ENCODE results near the gene ANO7.
A peak's percentile ranks its signal among the peaks of the same experiment; 100 is the strongest.

The ANO7 gene

DNA sequence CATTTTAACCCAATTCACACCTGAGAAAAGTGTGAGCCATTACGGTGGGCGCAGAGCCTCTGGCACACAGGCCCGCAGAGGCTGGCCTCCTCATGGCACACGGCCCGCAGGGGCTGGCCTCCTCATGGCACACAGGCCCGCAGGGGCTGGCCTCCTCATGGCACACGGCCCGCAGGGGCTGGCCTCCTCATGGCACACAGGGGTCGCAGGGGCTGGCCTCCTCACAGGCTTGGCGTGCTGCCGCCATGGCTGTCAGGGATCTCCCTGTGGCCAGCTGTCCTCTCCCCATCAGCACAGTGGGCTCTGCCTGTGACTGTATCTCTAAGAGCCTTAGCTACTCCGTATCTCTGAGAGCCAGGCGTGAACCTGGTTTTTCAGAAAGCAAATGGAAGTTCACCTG, 24.6 kb downstream of the ANO7 start:
- DNase-seq = no peak

DNA sequence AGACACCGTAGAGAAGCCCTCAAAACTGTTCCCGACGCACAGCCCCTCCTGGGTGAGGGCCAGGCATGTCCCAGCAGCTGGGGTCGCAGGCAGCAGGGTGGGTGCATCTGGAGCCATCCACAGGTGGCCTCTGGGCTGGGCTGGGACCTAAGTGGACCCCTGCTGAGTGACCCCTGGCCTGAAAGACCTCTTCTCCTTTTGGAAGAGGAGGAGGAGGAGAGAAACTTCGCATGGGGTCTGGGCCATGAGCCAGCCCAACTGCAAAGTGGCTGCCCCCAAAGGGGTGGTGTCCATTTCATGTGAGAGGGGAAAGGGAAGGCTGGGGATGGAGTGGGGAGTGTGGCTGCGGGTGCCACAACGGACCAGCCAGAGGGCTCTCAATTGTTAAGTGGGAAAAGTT, 25.1 kb downstream of the ANO7 start:
- DNase-seq = no peak

DNA sequence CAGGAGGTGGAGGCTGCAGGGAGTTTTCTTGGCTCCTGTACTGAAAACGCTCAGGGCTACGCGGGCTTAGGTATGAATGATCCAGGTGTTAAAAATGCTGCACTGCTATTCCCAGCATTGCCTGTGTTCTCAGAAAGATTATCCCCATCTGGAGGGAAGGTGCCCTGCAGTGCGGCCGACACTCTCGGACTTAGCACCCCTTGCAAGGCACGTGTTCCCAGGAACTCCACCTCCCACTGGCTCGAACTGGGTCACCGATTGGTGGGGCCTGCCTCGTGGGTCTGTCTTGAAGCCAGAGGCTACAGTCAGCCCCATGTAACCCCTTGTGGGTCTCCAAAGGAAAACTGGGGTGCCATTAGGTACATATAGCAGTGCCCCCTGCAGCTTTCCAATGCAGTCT, 25.7 kb downstream of the ANO7 start:
- no peak for DNase-seq

DNA sequence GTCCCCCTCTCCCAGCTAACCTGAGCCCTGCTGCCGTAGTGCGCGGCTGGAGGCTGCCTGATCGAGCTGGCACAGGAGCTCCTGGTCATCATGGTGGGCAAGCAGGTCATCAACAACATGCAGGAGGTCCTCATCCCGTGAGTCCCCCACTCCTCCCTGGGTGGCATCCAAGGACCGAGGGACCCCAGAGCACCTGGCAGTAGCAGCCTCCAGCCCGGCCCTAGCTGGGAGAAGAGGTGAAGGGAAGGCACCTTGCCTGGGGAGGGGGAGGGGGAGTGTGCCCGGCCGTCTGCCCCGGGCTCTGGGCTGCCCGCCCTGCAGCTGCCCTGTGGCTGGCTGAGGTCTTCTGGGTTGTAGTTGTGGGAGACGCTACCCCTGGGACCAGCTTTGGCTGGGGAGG, 26.3 kb downstream of the ANO7 start:
- DNase-seq = no peak

DNA sequence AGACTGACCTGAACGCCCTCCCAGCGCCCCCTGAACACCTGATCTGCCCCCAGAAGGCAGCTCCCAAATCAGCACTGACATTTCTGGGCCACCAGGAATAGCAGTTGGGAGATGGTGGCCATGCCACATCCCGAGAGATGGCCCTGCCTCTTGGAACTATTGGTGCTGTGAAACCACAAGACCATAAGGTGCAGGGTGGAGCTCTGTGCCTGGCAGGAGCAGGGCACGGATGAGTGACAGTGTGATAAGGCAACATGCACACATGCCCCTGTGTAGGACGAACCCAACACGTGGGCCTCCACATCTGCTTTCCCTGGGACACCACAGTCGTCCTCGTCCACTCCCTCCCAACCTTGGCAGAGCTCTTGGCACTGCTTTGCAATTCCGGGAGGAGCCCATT, 26.9 kb downstream of the ANO7 start:
- DNase-seq = no peak

DNA sequence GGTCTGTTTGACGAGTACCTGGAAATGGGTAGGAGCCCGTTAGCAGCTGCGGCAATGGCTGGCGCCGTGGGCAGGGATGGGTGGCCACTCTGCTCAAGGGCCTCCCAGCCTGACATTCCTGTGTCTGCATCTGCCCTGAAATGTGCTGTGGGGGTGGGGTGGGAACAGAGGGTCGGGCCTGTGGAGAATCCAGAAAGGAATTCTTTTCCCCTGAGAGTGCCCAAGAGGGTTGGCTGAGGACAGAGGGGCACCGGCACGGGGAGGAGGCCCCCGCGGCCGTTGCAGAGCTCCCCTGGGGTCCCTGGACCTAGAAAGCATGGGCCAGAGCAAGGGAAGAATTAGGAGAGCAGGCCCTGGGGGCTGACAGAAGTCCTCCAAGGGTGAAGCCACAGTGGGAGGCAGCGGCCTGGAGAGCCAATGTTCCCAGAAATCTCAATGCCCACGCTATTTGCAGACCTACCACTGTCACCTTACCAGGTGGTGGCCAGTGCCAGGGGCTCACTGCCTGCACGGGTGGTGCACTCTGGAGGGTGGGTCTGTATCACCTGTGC, 27.8 kb downstream of the ANO7 start:
- peak; percentile 48 for DNase-seq

DNA sequence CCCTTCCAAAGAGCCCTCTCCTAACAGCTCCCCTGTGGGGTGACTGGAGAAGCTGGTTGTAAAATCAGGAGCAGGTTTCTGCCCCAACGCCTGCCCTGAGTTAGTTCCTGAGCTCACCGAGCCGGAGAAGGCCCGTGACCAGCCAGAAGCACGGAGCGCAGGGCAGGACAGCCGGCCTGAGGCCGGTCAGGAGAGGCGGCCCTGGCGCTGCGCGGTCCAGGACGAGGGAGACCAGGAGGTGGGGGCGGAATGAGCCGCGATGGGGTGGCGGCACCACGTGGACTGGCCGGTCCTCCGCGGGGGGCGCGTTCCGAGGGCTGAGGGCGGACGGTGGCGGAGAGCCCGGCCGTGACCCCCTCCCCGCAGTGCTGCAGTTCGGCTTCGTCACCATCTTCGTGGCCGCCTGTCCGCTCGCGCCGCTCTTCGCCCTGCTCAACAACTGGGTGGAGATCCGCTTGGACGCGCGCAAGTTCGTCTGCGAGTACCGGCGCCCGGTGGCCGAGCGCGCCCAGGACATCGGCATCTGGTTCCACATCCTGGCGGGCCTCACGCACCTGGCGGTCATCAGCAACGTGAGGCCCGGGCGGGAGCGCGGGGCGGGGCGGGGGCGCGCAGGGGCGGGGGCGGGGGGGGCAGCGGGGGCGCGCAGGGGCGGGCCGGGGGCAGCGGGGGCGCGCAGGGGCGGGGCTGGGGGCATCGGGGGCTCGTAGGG, 29.0 kb downstream of the ANO7 start:
- DNase-seq = peak; percentile 49

DNA sequence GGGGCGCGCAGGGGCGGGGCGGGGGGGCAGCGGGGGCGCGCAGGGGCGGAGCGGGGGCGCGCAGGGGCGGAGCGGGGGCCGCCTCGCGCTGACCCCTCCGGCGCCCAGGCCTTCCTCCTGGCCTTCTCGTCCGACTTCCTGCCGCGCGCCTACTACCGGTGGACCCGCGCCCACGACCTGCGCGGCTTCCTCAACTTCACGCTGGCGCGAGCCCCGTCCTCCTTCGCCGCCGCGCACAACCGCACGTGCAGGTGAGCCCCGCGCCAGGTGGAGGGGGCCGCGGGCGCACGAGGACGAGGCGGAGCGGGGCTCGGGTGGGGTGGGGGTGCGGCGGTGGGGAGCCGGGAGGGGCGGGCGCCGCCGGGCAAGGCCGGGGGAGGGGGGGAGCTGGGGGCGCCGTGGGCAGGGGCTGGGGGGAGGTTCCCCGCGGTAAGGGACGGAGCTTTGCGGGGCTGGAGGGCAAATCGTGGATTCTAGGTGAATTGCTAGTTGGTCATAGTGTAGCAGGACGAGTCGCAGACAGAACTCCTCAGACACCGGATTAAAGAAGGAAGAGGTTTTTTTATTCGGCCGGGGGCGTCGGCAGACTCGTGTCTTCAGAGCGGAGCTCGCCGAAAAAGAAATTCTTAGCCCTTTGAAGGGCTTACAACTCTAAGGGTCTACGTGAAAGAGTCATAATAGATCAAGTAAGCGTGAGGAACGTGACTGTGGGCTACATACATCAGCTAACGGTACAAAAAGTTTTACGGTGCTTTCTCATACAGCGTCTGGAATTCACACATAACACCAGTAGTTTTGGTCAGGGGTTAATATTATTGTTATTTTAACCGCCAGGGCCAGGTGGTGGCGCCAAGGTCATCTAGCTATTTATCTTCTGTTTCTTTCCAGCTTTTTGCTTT, 29.9 kb downstream of the ANO7 start:
- DNase-seq = no peak

DNA sequence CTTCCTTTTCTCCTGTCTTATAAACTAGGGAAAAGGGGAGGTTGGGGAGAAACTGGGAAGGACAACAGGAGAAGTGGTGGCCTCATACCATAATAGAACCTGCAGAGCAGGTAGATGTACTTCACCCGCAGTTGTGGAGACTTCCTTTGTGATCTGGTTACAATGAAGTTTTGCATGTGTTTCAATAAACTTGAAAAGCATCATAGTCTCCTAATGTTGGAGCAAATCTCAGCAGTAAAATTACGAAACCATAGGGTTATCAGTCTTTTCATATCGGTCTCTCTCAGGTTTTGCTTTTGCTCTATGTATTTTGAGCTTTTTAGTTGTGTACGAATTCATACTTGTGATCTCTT, 30.5 kb downstream of the ANO7 start:
- no peak for DNase-seq

DNA sequence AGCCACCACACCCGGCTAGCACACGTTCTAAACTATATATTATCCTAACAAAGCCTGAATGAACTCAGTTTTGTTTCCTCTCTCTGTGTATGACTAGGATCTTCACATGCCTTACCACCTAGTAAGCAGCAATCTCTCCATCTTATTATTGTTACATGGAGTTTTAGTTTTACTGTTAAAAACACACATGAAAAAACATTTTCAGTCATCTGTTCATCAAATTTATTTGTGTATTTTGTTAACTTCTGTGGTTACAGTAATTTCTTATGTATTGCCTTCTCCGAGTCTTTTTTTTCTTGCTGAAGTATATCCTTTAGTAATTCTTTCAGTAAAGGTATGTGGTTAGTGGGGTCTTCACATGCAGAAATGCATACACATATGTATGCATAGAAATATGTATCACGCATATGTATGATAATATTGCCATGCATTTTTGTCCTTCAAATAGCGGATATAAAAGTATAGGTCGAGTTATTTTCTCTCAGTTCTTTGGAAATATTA, 31.4 kb downstream of the ANO7 start:
- no peak for DNase-seq

DNA sequence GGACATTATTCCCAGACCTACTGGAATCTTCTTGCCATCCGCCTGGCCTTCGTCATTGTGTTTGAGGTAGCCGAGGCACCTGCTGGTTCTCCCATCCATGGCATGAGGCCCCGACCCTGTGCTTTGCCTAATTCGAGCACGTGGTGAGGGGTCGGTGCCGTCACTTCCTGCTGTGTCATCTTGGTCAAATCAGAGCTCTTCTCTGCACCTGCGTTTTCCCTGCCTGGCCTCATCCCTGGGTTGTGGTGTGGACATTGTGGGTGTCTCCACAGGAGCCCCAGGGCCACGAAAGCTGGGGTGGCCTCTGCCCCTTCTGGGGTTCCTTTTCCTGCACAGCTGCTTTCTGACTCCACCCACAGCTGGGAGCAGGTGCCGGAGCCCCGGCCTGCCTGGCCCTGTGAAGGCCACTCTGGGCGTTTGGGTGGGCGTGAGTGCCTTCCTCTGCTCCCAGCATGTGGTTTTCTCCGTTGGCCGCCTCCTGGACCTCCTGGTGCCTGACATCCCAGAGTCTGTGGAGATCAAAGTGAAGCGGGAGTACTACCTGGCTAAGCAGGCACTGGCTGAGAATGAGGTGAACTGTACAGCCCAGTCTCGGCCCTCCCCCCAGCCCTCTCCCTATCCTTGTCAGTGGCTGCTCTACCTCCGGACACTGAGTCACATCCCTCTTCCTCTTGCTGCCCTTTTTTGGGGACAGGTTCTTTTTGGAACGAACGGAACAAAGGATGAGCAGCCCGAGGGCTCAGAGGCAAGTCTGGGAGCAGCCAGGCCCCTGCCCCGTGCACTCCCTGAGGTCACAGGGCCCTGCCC, 34.9 kb downstream of the ANO7 start:
- no peak for DNase-seq

DNA sequence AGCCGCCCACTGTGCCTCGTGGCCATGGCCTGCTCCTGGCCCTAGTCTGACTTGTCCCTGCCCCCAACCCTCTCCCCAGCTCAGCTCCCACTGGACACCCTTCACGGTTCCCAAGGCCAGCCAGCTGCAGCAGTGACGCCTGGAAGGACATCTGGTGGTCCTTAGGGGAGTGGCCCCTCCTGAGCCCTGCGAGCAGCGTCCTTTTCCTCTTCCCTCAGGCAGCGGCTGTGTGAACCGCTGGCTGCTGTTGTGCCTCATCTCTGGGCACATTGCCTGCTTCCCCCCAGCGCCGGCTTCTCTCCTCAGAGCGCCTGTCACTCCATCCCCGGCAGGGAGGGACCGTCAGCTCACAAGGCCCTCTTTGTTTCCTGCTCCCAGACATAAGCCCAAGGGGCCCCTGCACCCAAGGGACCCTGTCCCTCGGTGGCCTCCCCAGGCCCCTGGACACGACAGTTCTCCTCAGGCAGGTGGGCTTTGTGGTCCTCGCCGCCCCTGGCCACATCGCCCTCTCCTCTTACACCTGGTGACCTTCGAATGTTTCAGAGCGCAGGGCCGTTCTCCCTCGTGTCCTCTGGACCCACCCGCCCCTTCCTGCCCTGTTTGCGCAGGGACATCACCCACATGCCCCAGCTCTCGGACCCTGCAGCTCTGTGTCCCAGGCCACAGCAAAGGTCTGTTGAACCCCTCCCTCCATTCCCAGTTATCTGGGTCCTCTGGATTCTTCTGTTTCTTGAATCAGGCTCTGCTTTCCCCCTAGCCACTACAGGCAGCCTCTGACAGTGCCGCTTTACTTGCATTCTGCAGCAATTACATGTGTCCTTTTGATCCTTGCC, 35.8 kb downstream of the ANO7 start:
- peak; percentile 49 for DNase-seq

DNA sequence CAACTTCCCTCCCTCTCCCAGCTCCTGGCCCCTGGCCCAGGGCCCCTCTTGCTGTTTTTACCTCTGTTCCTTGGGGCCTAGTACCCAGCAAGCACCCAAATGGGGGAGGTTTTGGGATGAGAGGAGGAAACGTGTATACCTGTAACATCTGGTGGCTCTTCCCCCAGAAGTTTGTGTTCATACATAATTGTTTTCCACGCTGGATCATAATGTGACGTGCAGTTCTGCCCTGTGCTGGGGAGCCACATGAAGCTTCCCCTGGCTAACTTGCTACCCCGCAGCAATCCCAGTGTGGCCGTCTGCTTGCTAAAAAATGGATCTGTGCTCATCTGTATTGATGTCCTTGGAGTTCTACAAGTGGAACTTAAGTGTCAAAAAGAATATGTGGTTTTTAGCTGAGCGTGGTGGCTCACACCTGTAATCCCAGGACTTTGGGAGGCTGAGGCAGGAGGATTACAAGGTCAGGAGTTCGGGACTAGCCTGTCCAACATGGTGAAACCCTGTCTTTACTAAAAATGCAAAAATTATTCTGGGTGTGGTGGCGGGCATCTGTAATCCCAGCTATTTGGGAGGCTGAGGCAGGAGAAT, 36.5 kb downstream of the ANO7 start:
- no peak for DNase-seq

DNA sequence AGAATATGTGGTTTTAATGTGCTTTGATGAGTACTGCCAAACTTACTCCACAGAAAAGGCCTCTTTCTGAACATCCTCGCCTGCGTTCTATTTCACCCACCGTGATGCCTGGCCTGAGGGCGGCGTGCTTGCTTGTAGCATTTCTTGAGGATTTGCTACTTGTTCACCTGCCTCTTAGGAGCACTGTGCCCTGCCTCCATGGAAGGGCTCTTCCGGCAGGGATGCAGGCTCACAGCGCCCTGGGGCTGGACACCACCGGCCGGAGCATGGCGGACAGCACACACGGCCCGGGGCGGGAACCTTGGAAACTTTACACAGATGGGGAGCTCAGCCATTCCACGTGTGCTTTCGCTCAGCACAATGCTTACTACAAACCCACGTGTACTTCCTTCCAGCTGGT, 37.1 kb downstream of the ANO7 start:
- no peak for DNase-seq

DNA sequence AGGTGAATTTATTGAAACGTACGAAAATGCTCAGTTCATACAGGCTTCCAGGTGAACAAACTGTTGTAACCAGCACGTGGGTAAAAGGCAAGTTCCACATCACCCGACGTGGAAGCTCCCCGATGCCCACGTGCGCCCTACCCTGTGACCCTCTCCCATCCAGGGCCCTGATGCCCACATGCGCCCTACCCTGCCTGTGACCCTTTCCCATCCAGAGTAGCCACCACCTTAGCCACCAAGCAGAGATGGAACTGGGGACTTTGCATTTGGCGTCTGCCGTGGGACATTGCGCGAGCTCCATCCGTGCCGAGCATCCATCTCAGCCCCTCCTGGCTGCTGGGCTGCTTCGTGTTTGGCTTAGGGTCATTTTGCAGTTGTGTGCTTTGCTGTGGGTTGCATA, 37.5 kb downstream of the ANO7 start:
- no peak for DNase-seq

DNA sequence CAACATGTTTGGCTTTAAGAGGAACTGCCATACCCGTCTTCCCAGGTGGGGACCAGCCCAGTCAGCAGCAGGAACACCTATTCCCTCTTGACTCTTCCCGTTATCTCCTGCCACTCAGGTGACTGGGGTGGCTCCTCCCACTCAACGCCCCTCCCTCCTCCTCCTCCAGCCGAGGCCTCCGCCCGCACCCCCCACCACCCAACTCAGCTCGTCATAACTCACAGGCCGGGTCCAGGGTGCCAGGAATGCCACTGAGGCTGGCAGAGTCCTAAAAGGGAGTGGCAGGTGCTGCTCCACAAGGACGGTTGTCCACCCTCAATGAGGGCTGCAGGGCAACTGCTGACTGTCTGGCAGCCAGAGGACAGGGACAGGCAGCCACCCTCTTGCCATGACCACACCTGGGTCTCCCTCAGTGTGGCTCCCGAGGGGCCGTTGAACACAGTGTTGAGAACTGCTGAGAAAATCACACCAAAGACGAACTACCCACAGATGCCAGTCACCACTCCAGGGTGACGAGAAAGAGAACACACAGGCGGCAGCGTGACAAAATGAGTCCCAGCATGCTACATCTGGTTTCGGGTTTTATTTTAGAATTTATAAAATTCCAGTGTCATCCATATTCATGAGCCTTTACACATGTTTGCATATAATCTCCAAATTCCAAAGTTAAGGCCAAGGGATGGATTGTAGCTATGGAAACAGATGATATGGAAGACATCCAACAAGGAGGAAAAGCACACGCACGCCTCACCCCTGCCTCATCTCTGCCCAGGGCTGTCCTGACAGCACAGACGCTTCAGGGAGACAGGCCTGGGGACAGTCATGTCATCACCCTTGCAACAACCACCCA, 38.5 kb downstream of the ANO7 start:
- peak; percentile 24 for DNase-seq

DNA sequence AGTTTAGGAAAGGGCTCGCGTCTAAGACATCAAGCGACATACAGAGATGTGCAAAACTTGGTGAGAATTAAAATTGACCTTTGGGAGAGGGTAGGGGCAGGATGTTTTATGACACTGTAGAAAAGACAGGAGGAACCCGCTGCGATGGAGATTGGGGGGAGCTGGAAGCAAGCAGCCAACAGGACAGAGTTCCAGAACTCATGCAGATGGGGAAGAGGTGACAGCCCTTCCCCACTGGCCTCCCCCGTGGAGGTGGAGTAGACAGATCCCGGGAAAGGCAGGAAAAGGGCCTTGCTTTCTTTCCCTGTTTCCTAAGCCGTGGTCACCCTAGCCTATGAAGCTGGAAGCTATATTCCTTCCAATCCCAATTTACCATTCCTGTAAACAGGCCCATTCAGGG, 39.1 kb downstream of the ANO7 start:
- no peak for DNase-seq

DNA sequence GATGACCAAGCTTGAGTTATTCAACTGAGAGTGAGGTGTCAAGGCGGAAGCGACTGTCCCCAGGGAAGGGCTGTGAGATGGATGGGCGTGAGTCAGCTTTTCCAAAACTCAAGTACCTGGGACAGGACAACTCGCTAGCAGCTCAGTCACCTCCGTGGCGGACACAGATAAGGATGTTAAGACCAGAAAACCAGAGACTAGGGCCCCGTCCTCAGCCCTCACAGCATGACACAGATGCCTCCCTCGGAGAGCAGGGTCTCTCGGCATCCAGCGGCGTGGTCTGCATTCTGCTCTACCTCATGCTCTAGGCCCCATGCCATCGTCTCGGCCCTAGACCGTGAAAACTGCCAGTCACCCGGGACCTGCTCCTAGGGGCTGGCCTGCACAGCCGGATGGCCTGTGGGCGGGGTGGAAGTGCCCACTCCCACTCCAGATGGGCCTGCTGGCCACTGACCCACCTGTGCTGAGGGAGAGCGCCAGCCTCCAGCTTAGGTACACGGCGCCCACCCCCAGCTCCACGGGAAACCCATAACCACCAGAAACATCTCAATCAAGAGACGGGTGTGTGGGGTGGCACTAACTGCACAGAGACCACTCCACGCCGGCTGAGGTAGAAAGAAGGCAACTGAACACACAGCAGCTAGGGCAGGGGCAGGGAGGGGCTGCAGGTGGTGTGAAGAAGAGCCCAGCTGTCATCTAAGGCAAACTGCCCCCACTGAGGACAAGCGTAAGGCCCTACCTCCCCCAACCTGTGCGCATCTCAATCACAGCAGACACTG, 39.8 kb downstream of the ANO7 start:
- no peak for DNase-seq

DNA sequence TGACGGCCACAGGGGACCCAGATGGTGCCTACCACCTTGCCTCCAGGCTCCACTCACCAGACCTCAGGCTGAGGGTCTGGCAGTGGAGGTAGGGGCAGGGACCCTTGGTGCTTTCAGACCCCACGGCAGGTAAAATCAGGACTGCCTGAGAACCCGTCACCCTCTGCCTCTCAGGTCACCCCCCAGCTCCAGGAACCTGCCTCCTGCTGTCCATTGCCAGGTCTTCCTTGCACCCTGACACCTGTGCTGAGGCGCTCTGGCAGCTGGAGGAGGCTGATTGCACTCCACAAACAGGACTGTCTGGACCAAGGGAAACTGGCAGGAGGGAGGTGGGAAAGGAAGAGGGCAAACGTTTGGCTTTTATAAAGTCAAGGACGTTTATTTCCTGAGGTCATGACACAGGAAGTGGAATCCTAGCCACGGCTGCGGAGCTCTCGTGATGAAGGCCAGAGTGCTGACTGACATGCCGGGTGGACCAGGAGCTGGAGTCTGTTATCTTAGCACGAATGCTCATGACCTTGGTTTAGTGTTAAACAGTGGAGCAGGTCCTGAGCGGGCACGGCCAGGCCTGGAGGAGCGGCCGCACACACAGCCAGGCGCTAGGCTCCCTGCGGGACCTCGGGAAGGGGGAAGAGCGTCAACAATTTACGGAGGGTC, 40.5 kb downstream of the ANO7 start:
- DNase-seq = no peak

All from fibroblast of skin of right quadriceps (primary cell).